K562 (cell line): ENCODE data around the gene FADS1.

ENCODE experiments used
- ZNF274 ChIP-seq: IDR thresholded peaks from 2 replicates; pipeline ENCODE4 v1.6.1; 2011; ENCODE audit warnings: low read depth, mild to moderate bottlenecking, low read length, moderate library complexity, borderline replicate concordance
- TF ChIP-seq, protein P1 (sequence below): fragments of 450-650 bp; IDR thresholded peaks from 2 replicates; pipeline ENCODE4 v1.6.1; 2017; ENCODE audit warnings: mild to moderate bottlenecking, moderate library complexity

DNA sequence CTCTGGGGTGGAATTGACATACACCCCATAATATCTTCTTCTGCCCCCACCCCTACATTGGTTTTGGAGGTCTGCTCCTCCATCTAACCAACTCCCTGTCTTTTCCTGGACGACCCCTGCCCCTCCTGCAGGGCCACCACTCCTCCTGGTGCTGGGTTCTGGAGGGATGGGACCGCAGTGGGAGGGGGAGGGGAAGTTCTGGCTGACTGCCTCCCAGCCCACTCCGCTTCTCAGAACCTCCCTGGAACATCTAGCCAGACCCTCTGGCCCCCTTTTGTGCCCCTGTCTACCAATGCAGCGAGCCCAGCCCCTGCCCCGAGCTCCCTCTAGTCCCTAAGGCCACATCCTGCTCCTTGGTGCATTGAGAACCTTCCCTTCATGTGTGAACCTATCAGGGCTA, 63.1 kb downstream of the FADS1 start:
- TF ChIP-seq ZNF274, result no peak
- TF ChIP-seq, protein P1, sequence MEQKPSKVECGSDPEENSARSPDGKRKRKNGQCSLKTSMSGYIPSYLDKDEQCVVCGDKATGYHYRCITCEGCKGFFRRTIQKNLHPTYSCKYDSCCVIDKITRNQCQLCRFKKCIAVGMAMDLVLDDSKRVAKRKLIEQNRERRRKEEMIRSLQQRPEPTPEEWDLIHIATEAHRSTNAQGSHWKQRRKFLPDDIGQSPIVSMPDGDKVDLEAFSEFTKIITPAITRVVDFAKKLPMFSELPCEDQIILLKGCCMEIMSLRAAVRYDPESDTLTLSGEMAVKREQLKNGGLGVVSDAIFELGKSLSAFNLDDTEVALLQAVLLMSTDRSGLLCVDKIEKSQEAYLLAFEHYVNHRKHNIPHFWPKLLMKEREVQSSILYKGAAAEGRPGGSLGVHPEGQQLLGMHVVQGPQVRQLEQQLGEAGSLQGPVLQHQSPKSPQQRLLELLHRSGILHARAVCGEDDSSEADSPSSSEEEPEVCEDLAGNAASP, result no peak
